ENCODE data around the gene SKP2. TPM values are rescaled to one million over a fixed set of nuclear protein-coding genes. Genes with fewer than 3 reads are reported as not detected.
"Not testable (repeated sequence)": the region's sequence is repeated elsewhere in the genome, so short reads cannot be mapped to it uniquely, and the experiment has no call there.

SKP2 gene
- polyA plus RNA-seq, 2 of the 4 experiments (the other 2 are of a cell fraction), result 11.4 to 13.7 TPM

GRCh38 chr5:36193746-36194145 is 41.8 kb downstream of the SKP2 start:
- Histone ChIP-seq H3K9me3 (no peaks in the 10 kb centered on the region), H3K4me1 (no peaks in the 10 kb centered on the region), H3K27ac (no peak overlapping the region), H3K4me2 (no peak overlapping the region), H3K4me3 (no peak overlapping the region)
- POLR2A ChIA-PET, result interaction anchor here (0.5 kb wide), 1 partner anchor 1031 kb away, joined by 5 read pairs; no protein-coding TSS in a partner anchor
- no peak for TF ChIP-seq PHF8 (IDR thresholded peaks at IDR 0.05; ENCODE audit: borderline replicate concordance, low read depth)
- no peak for TF ChIP-seq USF2 (IDR thresholded peaks at IDR 0.05)
- no peak for TF ChIP-seq CHD4 (IDR thresholded peaks at IDR 0.05; ENCODE audit: borderline replicate concordance)
- no peak for TF ChIP-seq JUNB (IDR thresholded peaks at IDR 0.05)
- TF ChIP-seq NFE2L2 (conservative IDR thresholded peaks at IDR 0.05; ENCODE audit: low read length), result no peak
- TF ChIP-seq CTCF (IDR thresholded peaks at IDR 0.05), result no peak
- 96% methylated on average over 5 of the region's 5 CpGs for WGBS (ENCODE audit: missing lambda C conversion rate)
- FAIRE-seq (peak; percentile 13), ATAC-seq (no peak), DNase-seq (ENCODE audit: low read depth in 1 of 2, low spot score in 1 of 2) (no peak)
- CTCF ChIA-PET, result no interaction called here

- no peaks in the 10 kb centered on the region for H3K9me3 ChIP-seq
- CTCF ChIA-PET, result no interaction called here
- ATAC-seq, result no peak
- no peak overlapping the region for H3K27ac ChIP-seq
- no peak for FAIRE-seq
- TF ChIP-seq ZNF302 (CRISPR knock-in tag; IDR thresholded peaks at IDR 0.05) (no peak), CHD2 (IDR thresholded peaks at IDR 0.05; ENCODE audit: low read length, partially characterized antibody) (no peak), CEBPB (IDR thresholded peaks at IDR 0.05) (no peak), POLR2A (IDR thresholded peaks at IDR 0.05; ENCODE audit: low read length) (no peak), ZSCAN20 (CRISPR knock-in tag; IDR thresholded peaks at IDR 0.05) (no peak), HEYL (CRISPR knock-in tag; IDR thresholded peaks at IDR 0.05) (no peak), HOXB5 (CRISPR knock-in tag; IDR thresholded peaks at IDR 0.05) (no peak), E2F6 (IDR thresholded peaks at IDR 0.05; ENCODE audit: borderline replicate concordance, low read depth) (no peak), CBX8 (IDR thresholded peaks at IDR 0.05) (no peak), REST (IDR thresholded peaks at IDR 0.05) (no peak), NR3C1 (IDR thresholded peaks at IDR 0.05) (no peak), KDM1A (IDR thresholded peaks at IDR 0.05; ENCODE audit: low read depth) (no peak), MYC (IDR thresholded peaks at IDR 0.05; ENCODE audit: borderline replicate concordance, low read length) (no peak), ELK1 (IDR thresholded peaks at IDR 0.05; ENCODE audit: low read depth, low read length) (no peak)
- POLR2A ChIA-PET, result no interaction called here
- H3K4me3 ChIP-seq, result no peak overlapping the region
- H3K4me1 ChIP-seq, result no peaks in the 10 kb centered on the region
- H3K4me2 ChIP-seq, result no peak overlapping the region
- DNase-seq (ENCODE audit: low read depth in 1 of 2, low spot score in 1 of 2), result no peak
Measured at GRCh38 chr5:36198281-36198680, 46.4 kb downstream of the SKP2 start.

- CTCF ChIA-PET; ATAC-seq; H3K4me1 ChIP-seq; H3K4me3 ChIP-seq; H3K4me2 ChIP-seq; H3K27ac ChIP-seq; DNase-seq (ENCODE audit: low read depth in 1 of 2, low spot score in 1 of 2); POLR2A ChIA-PET; FAIRE-seq; H3K9me3 ChIP-seq: not testable (repeated sequence)
- WGBS (ENCODE audit: missing lambda C conversion rate), result 76% methylated on average over 3 of the region's 3 CpGs
Measured at GRCh38 chr5:36198783-36199182, 46.9 kb downstream of the SKP2 start.

All from A549 (cell line).